GM18517 (cell line): ENCODE data around the gene RALGPS1.

ENCODE experiments used
- ATAC-seq: cut with Tn5 transposase; IDR thresholded peaks from one replicate; pipeline ENCODE4 v1.9.1; 2021; ENCODE audit warnings: mild to moderate bottlenecking, moderate library complexity; ENCODE audit not compliant: unreplicated experiment

RALGPS1 gene, protein sequence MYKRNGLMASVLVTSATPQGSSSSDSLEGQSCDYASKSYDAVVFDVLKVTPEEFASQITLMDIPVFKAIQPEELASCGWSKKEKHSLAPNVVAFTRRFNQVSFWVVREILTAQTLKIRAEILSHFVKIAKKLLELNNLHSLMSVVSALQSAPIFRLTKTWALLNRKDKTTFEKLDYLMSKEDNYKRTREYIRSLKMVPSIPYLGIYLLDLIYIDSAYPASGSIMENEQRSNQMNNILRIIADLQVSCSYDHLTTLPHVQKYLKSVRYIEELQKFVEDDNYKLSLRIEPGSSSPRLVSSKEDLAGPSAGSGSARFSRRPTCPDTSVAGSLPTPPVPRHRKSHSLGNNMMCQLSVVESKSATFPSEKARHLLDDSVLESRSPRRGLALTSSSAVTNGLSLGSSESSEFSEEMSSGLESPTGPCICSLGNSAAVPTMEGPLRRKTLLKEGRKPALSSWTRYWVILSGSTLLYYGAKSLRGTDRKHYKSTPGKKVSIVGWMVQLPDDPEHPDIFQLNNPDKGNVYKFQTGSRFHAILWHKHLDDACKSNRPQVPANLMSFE

GRCh38 chr9:126914458-126915280 is at the start of gene RALGPS1:
TSS of gene RALGPS1 (plus strand) at chr9:126914782. CDS start at chr9:126962290, 47,508 bp downstream.
- peak; percentile 95 for ATAC-seq

GRCh38 chr9:126869368-126869767 is 45.2 kb upstream of the RALGPS1 start:
- no peak for ATAC-seq

DNA sequence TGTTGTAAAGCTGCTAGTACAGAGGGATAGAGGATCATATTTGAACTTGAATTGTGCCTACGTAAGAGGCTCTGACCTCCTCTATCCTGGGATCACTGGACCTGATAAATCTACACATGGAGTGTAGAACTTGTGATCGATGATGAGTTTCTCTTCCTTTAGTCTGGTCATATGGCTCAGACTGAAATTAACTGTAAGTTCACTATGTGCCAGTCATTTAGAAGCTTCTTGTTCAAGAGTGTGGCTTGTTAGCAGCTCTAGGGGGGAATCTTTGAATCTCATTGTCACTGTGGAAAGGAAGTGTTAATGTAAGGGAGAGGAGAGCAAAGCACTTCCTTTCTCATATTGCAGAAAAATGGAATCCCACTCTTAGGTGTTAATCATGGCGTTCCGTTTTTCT is 42.1 kb upstream of the RALGPS1 start:
- no peak for ATAC-seq

- no peak for ATAC-seq
Measured at GRCh38 chr9:126874546-126875314, 39.9 kb upstream of the RALGPS1 start.

DNA sequence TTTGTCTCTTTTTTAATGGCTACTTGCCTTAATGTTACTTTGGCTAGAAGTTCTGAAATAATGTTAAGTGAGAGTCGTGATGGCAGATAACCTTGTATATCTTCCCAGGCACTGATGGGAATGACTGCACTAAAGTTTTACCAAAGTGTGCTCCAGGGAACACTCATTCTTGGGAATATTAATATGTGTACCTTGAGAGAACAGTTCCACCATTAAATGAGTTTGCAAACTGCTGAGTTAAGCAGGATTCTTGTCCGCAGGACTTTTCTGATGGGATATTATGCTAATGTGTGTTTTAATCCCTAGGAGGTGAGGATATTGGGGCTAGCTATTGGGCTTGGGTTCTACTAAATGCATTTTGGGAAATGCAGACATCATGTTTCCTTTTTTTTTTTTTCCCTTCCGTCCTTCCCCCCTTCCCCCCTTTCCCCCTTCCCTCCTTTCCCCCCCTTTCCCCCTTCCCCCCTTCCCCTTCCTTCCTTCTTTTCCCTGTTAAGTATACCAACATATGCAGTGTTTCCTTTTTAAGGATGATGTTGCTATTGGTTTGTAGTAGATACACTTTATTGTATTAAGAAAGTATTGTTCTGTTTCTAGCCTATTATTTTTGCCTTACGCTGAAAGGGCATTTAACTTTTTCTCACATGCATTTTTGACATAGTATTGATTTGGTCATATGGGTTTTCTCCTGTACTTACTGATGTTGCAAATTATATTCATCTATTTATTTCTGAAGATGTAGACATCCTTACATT is 38.6 kb upstream of the RALGPS1 start:
- ATAC-seq = no peak

DNA sequence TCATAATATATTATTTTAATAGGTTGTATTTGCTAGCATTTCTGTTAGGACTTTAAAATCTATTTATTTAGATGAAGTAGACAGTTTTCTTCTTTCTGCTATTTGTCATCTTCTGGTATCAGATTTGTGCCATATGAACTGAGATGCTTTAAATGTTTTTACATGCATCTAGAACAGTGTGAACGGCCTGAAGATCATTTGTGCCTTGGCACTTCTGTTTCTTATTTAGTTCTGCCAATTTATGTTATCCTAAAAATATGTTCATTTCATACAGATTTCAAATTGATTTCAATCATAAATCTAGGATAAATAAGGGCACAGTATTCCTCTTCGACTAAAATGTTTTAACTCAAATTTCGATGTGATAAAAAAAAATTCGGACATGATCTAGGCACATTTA is 38.1 kb upstream of the RALGPS1 start:
- no peak for ATAC-seq

DNA sequence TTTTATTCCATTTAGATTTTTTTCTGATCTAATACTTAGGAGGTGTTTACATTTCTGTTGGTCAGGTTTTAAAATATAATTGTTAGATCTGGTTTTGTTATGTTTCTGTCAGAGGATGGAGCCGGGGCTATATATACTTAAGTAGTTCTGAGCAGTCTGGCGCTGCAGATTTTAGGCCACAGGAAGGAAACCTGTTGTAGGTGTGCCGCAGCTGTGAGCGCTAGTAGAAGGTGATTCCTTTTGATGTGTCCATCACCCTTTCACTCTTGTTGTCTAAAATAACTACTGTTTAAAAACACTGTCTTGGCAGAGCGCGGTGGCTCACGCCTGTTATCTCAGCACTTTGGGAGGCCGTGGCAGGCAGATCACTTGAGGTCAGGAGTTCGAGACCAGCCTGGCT is 37.2 kb upstream of the RALGPS1 start:
- no peak for ATAC-seq

DNA sequence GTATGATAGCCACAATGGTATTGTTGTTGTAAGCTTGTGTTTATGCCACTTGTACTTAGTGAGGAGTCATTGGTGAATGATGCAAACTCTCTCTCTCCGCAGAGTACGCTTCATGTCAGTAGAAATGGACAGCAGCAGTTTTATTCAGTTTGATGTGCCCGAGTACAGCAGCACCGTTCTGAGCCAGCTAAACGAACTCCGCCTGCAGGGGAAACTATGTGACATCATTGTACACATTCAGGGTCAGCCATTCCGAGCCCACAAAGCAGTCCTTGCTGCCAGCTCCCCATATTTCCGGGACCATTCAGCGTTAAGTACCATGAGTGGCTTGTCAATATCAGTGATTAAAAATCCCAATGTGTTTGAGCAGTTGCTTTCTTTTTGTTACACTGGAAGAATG is 35.3 kb upstream of the RALGPS1 start:
- no peak for ATAC-seq

GRCh38 chr9:126880226-126880946 is 34.2 kb upstream of the RALGPS1 start:
- ATAC-seq = no peak

- ATAC-seq = no peak
Measured at GRCh38 chr9:126880947-126881332, 33.6 kb upstream of the RALGPS1 start.

DNA sequence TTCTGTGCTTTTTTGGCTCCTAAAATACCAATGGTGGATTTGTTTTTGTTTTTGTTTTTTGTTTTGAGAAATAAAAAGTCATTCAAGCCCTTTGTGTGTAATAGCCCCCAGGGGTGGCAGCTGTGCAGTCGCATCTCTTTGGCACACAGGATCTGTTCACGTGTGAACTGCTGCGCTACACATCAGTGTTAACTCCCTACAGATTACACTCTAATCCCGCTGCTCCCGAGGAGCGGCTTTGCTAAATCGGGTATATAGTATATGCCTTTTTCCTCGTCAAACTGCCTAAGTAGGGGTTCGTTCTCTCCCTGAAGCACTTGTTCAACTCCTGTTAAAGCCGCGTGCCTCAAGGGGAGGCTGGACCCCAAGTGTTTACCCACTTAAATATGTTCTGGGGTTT is 31.8 kb upstream of the RALGPS1 start:
- ATAC-seq = no peak

DNA sequence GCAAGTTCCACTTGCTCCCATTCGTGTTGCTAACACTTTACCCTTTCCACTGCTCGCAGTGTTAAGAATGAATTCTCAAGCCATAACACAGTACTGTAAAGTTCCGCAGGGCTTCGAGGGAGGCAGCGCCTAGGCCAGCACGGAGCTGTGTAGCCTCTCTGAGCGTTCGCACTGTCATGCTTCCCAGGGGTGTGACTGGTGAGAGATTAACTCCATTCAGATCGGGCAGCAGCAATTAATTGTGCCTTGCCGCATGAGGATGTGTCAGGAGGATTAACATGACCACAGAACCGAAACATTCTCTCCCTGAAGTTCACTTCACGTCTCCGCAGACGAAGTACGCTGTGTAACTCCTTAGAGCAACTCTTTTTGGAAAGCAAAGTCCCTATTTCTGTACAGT is 30.9 kb upstream of the RALGPS1 start:
- ATAC-seq = no peak

GRCh38 chr9:126885131-126885641 is 29.4 kb upstream of the RALGPS1 start:
- ATAC-seq = no peak

DNA sequence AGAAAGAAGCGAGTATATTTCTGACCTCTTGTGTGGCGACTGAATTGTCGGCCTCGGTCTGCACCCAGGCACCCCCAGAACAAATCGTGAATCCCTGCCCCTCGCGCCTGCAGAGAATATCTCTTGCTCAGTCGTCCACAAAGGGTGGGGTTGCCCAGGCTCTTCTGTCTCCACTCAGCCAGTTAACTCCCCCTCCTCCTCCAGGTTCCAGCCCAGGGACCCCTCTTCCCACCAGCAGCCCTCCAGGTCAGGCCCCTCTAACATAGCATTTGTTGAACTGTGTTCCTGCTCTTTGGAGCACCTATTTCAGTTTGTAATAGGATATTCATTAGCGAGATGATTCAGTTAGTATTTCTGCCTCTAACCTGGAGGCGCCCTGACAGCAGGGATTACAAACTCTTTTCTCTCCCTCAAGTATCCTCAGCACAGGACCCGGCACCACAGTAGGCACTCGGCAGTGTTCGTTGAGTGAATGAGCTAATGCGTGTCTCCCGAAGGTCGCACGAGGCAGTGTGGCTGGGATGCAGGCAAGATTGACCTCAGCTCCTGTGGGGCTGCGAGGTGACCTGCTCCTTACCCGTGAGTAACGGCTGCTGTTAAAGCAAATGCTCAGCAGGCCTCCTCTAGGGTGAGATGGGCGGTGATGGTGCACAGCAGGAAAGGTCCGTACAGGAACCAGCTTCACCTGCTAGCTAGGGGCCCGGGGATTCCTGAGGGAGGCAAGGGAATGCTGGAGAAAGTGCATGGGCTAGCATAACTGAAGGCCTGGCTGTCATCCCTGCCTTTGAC is 28.4 kb upstream of the RALGPS1 start:
- no peak for ATAC-seq

DNA sequence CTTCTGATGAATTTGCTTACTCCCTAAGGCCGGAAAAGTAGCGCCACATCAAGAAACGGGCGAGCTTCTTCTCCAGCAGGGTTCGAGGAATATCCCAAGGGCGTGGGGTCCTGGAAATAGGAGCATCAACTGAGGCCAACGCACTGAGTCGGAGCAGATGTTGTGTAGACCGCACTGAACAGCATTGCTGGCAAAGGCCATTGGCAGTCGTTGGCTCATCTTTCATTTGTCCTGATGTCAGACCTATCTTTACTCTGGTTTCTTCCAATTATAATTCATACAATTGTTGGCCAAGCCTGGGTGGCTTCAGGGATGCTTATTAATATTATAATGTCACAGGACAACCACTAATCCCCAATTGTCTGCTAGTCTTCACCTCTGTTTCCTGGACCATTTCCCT is 27.7 kb upstream of the RALGPS1 start:
- ATAC-seq = no peak

- ATAC-seq = no peak
Measured at GRCh38 chr9:126891676-126892075, 22.9 kb upstream of the RALGPS1 start.

DNA sequence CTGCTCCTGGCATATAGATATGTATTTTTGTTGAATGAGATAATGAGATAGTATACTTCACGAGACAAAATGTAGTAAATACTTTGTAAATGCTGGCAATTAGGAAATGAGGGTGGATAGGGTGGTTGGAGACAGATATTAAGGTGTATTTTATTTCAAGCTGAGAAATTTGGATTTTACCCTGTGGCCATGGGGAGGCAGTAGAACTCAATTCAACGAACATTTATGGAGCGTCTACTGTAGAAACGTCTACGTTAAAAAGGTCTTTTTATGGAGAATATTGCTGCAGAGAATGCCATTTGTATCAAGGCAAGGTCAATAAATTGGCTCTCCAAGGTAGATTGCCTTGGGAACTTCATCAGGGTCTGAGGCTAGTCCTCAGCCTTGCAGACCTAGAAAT is 21.5 kb upstream of the RALGPS1 start:
- no peak for ATAC-seq

- ATAC-seq = no peak
Measured at GRCh38 chr9:126894052-126894603, 20.5 kb upstream of the RALGPS1 start.
